Stimulated activated CD8-positive, alpha-beta memory T cell treated with anti-CD3 and anti-CD28 coated beads, Interleukin-7, amount 100 ng/mL, for 48 hours (primary cell): ENCODE results near the gene CXCL1.

ENCODE experiments used
- DNase-seq, 2 donors: peaks; one replicate each; pipeline ENCODE4 v3.0.0-alpha.2; 2020; ENCODE audit warnings: low read depth in 1 of 2; ENCODE audit errors: extremely low read depth in 1 of 2

Gene CXCL1

GRCh38 chr4:73912191-73912590 is 43.0 kb downstream of the CXCL1 start:
- no peak for DNase-seq

GRCh38 chr4:73914071-73914470 is 44.9 kb downstream of the CXCL1 start:
- DNase-seq: no peak

- DNase-seq: no peak
Observed at GRCh38 chr4:73916172-73916925, 47.2 kb downstream of the CXCL1 start.

GRCh38 chr4:73917081-73917501 is 47.9 kb downstream of the CXCL1 start:
- no peak for DNase-seq

GRCh38 chr4:73918058-73918457 is 48.9 kb downstream of the CXCL1 start:
- DNase-seq: no peak

GRCh38 chr4:73919691-73920090 is 50.5 kb downstream of the CXCL1 start:
- DNase-seq: no peak
